ENCODE measurements around the gene LRRC8D.

LRRC8D gene

DNA sequence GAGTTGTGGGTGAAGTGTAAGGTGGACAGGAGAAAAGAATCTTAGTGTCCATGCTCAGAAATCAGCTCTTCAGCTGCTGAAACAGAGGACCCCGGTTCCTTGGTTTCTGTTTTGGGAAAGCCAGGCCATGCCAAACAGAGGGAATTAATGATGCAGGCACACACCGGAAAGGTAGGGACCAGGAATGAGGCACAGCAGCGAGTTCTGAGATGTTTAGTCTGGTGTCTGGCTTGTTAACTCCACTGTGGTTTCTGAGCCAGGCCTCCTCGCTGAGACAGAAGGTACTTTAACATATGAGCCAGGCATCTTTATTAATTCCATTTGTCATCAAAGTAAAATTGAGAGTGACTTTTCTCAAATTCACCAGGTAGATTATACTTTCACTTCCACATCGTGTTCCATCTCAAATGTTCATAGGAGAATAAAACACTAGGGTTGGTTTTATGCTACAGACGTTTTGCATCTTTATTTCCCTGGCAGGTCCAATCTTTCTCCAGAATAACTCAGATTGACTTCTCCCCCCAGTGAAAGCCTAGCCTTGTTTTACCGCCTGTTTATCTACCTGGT lies 23.5 kb downstream of the LRRC8D start:
- DNase-seq (ENCODE audit: extremely low read depth, insufficient read length), result no peak
- TF ChIP-seq CTCF (IDR thresholded peaks at IDR 0.05; ENCODE audit: insufficient read depth, low read length, poor library complexity, severe bottlenecking), result no peak
- Histone ChIP-seq H3K36me3 (ENCODE audit: control insufficient read depth, insufficient read depth, low read length) (no peaks in the 10 kb centered on the region), H3K27me3 (replicated peaks; ENCODE audit: control insufficient read depth, insufficient read depth, low read length) (no peaks in the 10 kb centered on the region), H3K4me3 (replicated peaks; ENCODE audit: low read depth, low read length) (peak overlapping the region; percentile 94)

- DNase-seq (ENCODE audit: extremely low read depth, insufficient read length), result no peak
- H3K4me3 ChIP-seq (replicated peaks; ENCODE audit: low read depth, low read length), result no peak overlapping the region
- H3K36me3 ChIP-seq (ENCODE audit: control insufficient read depth, insufficient read depth, low read length), result no peaks in the 10 kb centered on the region
These were observed 24.0 kb downstream of the LRRC8D start for GRCh38 chr1:89844860-89845259.

GRCh38 chr1:89847191-89847729 lies 26.4 kb downstream of the LRRC8D start:
- no peak for DNase-seq (ENCODE audit: extremely low read depth, insufficient read length)
- Histone ChIP-seq H3K36me3 (ENCODE audit: control insufficient read depth, insufficient read depth, low read length) (no peaks in the 10 kb centered on the region), H3K4me3 (replicated peaks; ENCODE audit: low read depth, low read length) (no peak overlapping the region), H3K27me3 (replicated peaks; ENCODE audit: control insufficient read depth, insufficient read depth, low read length) (no peaks in the 10 kb centered on the region)
- TF ChIP-seq CTCF (IDR thresholded peaks at IDR 0.05; ENCODE audit: insufficient read depth, low read length, poor library complexity, severe bottlenecking), result no peak

More at GRCh38 chr1:89844860-89845259, 24.0 kb downstream of the LRRC8D start:
- H3K27me3 ChIP-seq (replicated peaks; ENCODE audit: control insufficient read depth, insufficient read depth, low read length), result no peaks in the 10 kb centered on the region
- no peak for TF ChIP-seq CTCF (IDR thresholded peaks at IDR 0.05; ENCODE audit: insufficient read depth, low read length, poor library complexity, severe bottlenecking)

DNA sequence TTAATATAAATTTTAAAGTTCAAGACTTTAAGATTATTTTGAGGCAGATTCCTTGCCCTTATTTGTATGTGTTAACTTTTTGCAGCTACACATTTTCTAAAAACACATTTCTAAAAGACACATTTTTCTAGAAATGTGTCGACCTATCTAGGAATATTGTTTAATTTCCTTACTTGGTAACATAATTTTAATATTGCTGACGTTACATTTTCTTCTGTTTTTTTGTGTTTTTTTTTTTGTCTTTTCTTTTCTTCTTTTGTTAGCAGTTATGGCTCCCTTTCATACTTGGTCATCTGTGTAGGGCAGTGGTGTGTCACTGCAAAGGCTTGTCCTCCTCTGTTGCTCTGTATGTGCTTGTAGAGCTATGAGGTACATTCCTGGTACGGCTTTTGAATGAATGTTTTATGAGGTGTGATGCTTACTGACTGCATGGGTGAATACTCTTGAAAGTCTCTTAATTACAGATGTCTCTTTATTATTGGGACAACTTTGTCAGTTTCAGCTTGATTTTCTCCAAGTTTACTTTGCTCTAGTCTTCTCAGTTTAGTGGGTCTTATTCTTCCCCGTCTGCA lies 30.1 kb downstream of the LRRC8D start:
- no peak for DNase-seq (ENCODE audit: extremely low read depth, insufficient read length)
- no peak for TF ChIP-seq CTCF (IDR thresholded peaks at IDR 0.05; ENCODE audit: insufficient read depth, low read length, poor library complexity, severe bottlenecking)
- H3K4me3 ChIP-seq (replicated peaks; ENCODE audit: low read depth, low read length), result no peak overlapping the region
- H3K36me3 ChIP-seq (ENCODE audit: control insufficient read depth, insufficient read depth, low read length), result no peaks in the 10 kb centered on the region
- H3K27me3 ChIP-seq (replicated peaks; ENCODE audit: control insufficient read depth, insufficient read depth, low read length), result no peaks in the 10 kb centered on the region

GRCh38 chr1:89854140-89854539 lies 33.3 kb downstream of the LRRC8D start:
- Histone ChIP-seq H3K27me3 (replicated peaks; ENCODE audit: control insufficient read depth, insufficient read depth, low read length) (no peaks in the 10 kb centered on the region), H3K36me3 (ENCODE audit: control insufficient read depth, insufficient read depth, low read length) (no peaks in the 10 kb centered on the region), H3K4me3 (replicated peaks; ENCODE audit: low read depth, low read length) (no peak overlapping the region)
- no peak for TF ChIP-seq CTCF (IDR thresholded peaks at IDR 0.05; ENCODE audit: insufficient read depth, low read length, poor library complexity, severe bottlenecking)
- DNase-seq (ENCODE audit: extremely low read depth, insufficient read length), result no peak
